GM21528 (cell line): ENCODE results near the gene KDM6A.
"Not testable (repeated sequence)": the region's sequence is repeated elsewhere in the genome, so short reads cannot be mapped to it uniquely, and the experiment has no call there.

ENCODE experiments used
- ATAC-seq: cut with Tn5 transposase; IDR thresholded peaks from one replicate; pipeline ENCODE4 v1.9.1; 2021; ENCODE audit warnings: mild to moderate bottlenecking, moderate library complexity; ENCODE audit not compliant: unreplicated experiment, low FRiP score

KDM6A gene

GRCh38 chrX:45063319-45064095, 190.5 kb downstream of the KDM6A start:
- no peak for ATAC-seq

GRCh38 chrX:45068569-45068968, 195.6 kb downstream of the KDM6A start:
- no peak for ATAC-seq

GRCh38 chrX:45070116-45071007, 197.4 kb downstream of the KDM6A start:
- ATAC-seq, result no peak

GRCh38 chrX:45073011-45073410, 200.0 kb downstream of the KDM6A start:
- ATAC-seq, result not testable (repeated sequence)

- peak; percentile 75 for ATAC-seq
These were observed 204.9 kb downstream of the KDM6A start for GRCh38 chrX:45077748-45078424.

- no peak for ATAC-seq
These were observed 210.3 kb downstream of the KDM6A start for GRCh38 chrX:45083314-45083713.

- no peak for ATAC-seq
These were observed 237.5 kb downstream of the KDM6A start for GRCh38 chrX:45110494-45110893.

- ATAC-seq, result no peak
These were observed 253.2 kb downstream of the KDM6A start for GRCh38 chrX:45126158-45126557.

- ATAC-seq, result no peak
These were observed 256.0 kb downstream of the KDM6A start for GRCh38 chrX:45128896-45129454.

GRCh38 chrX:45133465-45133864, 260.5 kb downstream of the KDM6A start:
- no peak for ATAC-seq

GRCh38 chrX:45134315-45134731, 261.3 kb downstream of the KDM6A start:
- ATAC-seq, result no peak

GRCh38 chrX:45134775-45135174, 261.8 kb downstream of the KDM6A start:
- no peak for ATAC-seq

- not testable (repeated sequence) for ATAC-seq
These were observed 262.5 kb downstream of the KDM6A start for GRCh38 chrX:45135391-45136075.

- ATAC-seq, result no peak
These were observed 264.5 kb downstream of the KDM6A start for GRCh38 chrX:45137531-45137930.

GRCh38 chrX:45138525-45138924, 265.5 kb downstream of the KDM6A start:
- ATAC-seq, result no peak

GRCh38 chrX:45140812-45141211, 267.8 kb downstream of the KDM6A start:
- ATAC-seq, result no peak

- no peak for ATAC-seq
These were observed 269.2 kb downstream of the KDM6A start for GRCh38 chrX:45142185-45142584.

- no peak for ATAC-seq
These were observed 270.5 kb downstream of the KDM6A start for GRCh38 chrX:45143455-45143854.

GRCh38 chrX:45145492-45146215, 272.7 kb downstream of the KDM6A start:
- no peak for ATAC-seq
